GM23338 (cell line): ENCODE measurements around the gene RFC2. TPM values are rescaled to one million over a fixed set of nuclear protein-coding genes. Genes with fewer than 3 reads are reported as not detected.

Source experiments
- ATAC-seq: fragments of 200-7000 bp; cut with Tn5 transposase; 3 replicates; pipeline ENCODE4 v1.9.1; 2020
- DNase-seq: peaks from one replicate; pipeline ENCODE4 v3.0.0-alpha.2; 2015; ENCODE audit warnings: low spot score
- H2AFZ ChIP-seq: fragments of 200-600 bp; sonication (generic); 2 replicates; pipeline ENCODE4 v1.8.0; 2016; ENCODE audit warnings: antibody characterized with exemption, mild to moderate bottlenecking, moderate library complexity
- H3F3A ChIP-seq: fragments of 200-600 bp; sonication (generic); replicated peaks from 2 replicates; pipeline ENCODE4 v1.8.0; 2017; ENCODE audit warnings: antibody characterized with exemption, mixed run types, low read depth
- H3K27ac ChIP-seq: fragments of 200-600 bp; sonication (generic); 2 replicates; pipeline ENCODE4 v1.6.1; 2016; ENCODE audit warnings: low read depth
- H3K27me3 ChIP-seq: fragments of 200-600 bp; sonication (generic); 2 replicates; pipeline ENCODE4 v1.8.0; 2016; ENCODE audit warnings: mild to moderate bottlenecking, mixed run types, moderate library complexity; ENCODE audit not compliant: insufficient read depth
- H3K36me3 ChIP-seq: fragments of 200-600 bp; sonication (generic); 2 replicates; pipeline ENCODE4 v1.8.0; 2016; ENCODE audit warnings: mild to moderate bottlenecking; ENCODE audit not compliant: insufficient read depth
- H3K4me1 ChIP-seq: fragments of 200-600 bp; sonication (generic); 2 replicates; pipeline ENCODE4 v1.8.0; 2016; ENCODE audit warnings: mild to moderate bottlenecking, moderate library complexity; ENCODE audit not compliant: insufficient read depth
- H3K4me2 ChIP-seq: fragments of 200-600 bp; sonication (generic); 2 replicates; pipeline ENCODE4 v1.7.1; 2017; ENCODE audit warnings: mixed run types
- H3K4me3 ChIP-seq: fragments of 200-600 bp; sonication (generic); 2 replicates; pipeline ENCODE4 v1.6.1; 2016; ENCODE audit warnings: mixed run types
- H3K79me2 ChIP-seq: fragments of 200-600 bp; sonication (generic); replicated peaks from 2 replicates; pipeline ENCODE4 v1.8.0; 2017; ENCODE audit warnings: mild to moderate bottlenecking; ENCODE audit not compliant: insufficient read depth
- H3K9me2 ChIP-seq: fragments of 200-600 bp; sonication (generic); 2 replicates; pipeline ENCODE4 v1.8.0; 2017; ENCODE audit not compliant: insufficient read depth
- H4K20me1 ChIP-seq: fragments of 200-600 bp; sonication (generic); replicated peaks from 2 replicates; pipeline ENCODE4 v1.8.0; 2017; ENCODE audit warnings: mild to moderate bottlenecking; ENCODE audit not compliant: insufficient read depth
- H3K27ac Mint-ChIP-seq: 2 replicates; pipeline ENCODE4 v1.8.0; 2020; ENCODE audit warnings: inconsistent platforms, mild to moderate bottlenecking, moderate library complexity, mixed read lengths
- H3K27me3 Mint-ChIP-seq: 3 replicates; pipeline ENCODE4 v1.8.0; 2022; ENCODE audit warnings: low read depth, mild to moderate bottlenecking, moderate library complexity, mixed read lengths, inconsistent platforms; ENCODE audit not compliant: insufficient read depth, poor library complexity
- H3K36me3 Mint-ChIP-seq: 3 replicates; pipeline ENCODE4 v1.8.0; 2021; ENCODE audit warnings: low read depth, mild to moderate bottlenecking, inconsistent platforms, moderate library complexity, mixed read lengths
- H3K4me1 Mint-ChIP-seq: 3 replicates; pipeline ENCODE4 v1.8.0; 2020; ENCODE audit warnings: mild to moderate bottlenecking, inconsistent platforms, mixed read lengths
- H3K4me3 Mint-ChIP-seq: 3 replicates; pipeline ENCODE4 v1.8.0; 2021; ENCODE audit warnings: moderate library complexity, mild to moderate bottlenecking, inconsistent platforms, mixed read lengths
- H3K9me3 Mint-ChIP-seq: 3 replicates; pipeline ENCODE4 v1.8.0; 2020; ENCODE audit warnings: moderate library complexity, mild to moderate bottlenecking, inconsistent platforms, mixed read lengths
- CREB1 ChIP-seq: fragments of 250-450 bp; sonication (Bioruptor Pico); IDR thresholded peaks from 2 replicates; pipeline ENCODE4 v1.5.0; 2020; ENCODE audit warnings: low read depth, mild to moderate bottlenecking, moderate library complexity
- CTCF ChIP-seq, 2 experiments: fragments of 200-600 bp in 1 of 2; sonication (generic) in 1 of 2; conservative IDR thresholded peaks; 2 replicates each; pipeline versions ENCODE4 v1.5.1 to v1.6.1; 2016 to 2017; ENCODE audit warnings: antibody characterized with exemption in 2 of 2, low read depth in 2 of 2, mild to moderate bottlenecking in 2 of 2, moderate library complexity in 1 of 2
- ETS1 ChIP-seq: IDR thresholded peaks from 2 replicates; pipeline ENCODE4 v1.6.1; 2016; ENCODE audit warnings: antibody characterized with exemption
- EZH2phosphoT487 ChIP-seq: fragments of 200-600 bp; sonication (generic); IDR thresholded peaks from one replicate; pipeline ENCODE4 v1.8.1; 2018; ENCODE audit warnings: antibody characterized with exemption; ENCODE audit not compliant: unreplicated experiment
- JUNB ChIP-seq: IDR thresholded peaks from one replicate; pipeline ENCODE4 v1.6.1; 2016; ENCODE audit warnings: antibody characterized with exemption; ENCODE audit not compliant: unreplicated experiment
- POLR2AphosphoS5 ChIP-seq: IDR thresholded peaks from 2 replicates; pipeline ENCODE4 v1.6.1; 2016; ENCODE audit warnings: antibody characterized with exemption, low read depth
- REST ChIP-seq: IDR thresholded peaks from one replicate; pipeline ENCODE4 v1.6.1; 2018; ENCODE audit warnings: antibody characterized with exemption; ENCODE audit not compliant: unreplicated experiment
- STAT1 ChIP-seq: IDR thresholded peaks from one replicate; pipeline ENCODE4 v1.6.1; 2016; ENCODE audit warnings: antibody characterized with exemption; ENCODE audit not compliant: unreplicated experiment
- ZNF114 ChIP-seq: fragments of 250-450 bp; sonication (Bioruptor Pico); IDR thresholded peaks from 2 replicates; pipeline ENCODE4 v1.5.0; 2020; ENCODE audit warnings: mild to moderate bottlenecking, moderate library complexity
- ZNF331 ChIP-seq: fragments of 250-450 bp; sonication (Bioruptor Pico); IDR thresholded peaks from 2 replicates; pipeline ENCODE4 v1.5.0; 2020; ENCODE audit warnings: low read depth, mild to moderate bottlenecking, moderate library complexity
- ZNF462 ChIP-seq: fragments of 250-450 bp; sonication (Bioruptor Pico); IDR thresholded peaks from 2 replicates; pipeline ENCODE4 v1.5.0; 2020; ENCODE audit warnings: mild to moderate bottlenecking, moderate library complexity
- polyA plus RNA-seq: library from polyadenylated mRNA; unstranded; fragments of >200 nt; fragmentation: Nextera tagmentation; extraction: Ambion mirVana; gene quantifications from 2 replicates; pipeline ENCODE4 v1.2.1, GENCODE V29; 2016
- total RNA-seq: library from RNA; depleted of rRNA; stranded (reverse); fragments of >200 nt; shearing (Covaris generic); gene quantifications from 2 replicates; pipeline ENCODE4 v1.2.3, GENCODE V29; 2014

RFC2 gene
- total and polyA plus RNA-seq, 2 experiments from 2014 or later: 56.4 to 75.2 TPM

- peaks cover 14% of the 10 kb centered on the region for H3K27me3 Mint-ChIP-seq
- ATAC-seq (peak; percentile 9; the same call in 2 of the 3 replicates), DNase-seq (no peak)
- no peak overlapping the region for H3K4me3 Mint-ChIP-seq
- peaks cover 2% of the 10 kb centered on the region; the same call in 2 of the 3 replicates for H3K4me1 Mint-ChIP-seq
- H3K4me3 ChIP-seq: no peak overlapping the region
- H3K36me3 ChIP-seq: no peaks in the 10 kb centered on the region
- no peaks in the 10 kb centered on the region for H3K9me2 ChIP-seq
- no peaks in the 10 kb centered on the region; the same call in 1 of the 3 replicates for H3K36me3 Mint-ChIP-seq
- no peak overlapping the region for H3K4me2 ChIP-seq
- no peak for TF ChIP-seq ZNF331 (CRISPR knock-in tag)
- no peak for TF ChIP-seq REST
- no peak for TF ChIP-seq CTCF (conservative IDR thresholded peaks at IDR 0.05; ENCODE audit: low read depth in 2 of 2)
- no peak for TF ChIP-seq STAT1
- no peak for TF ChIP-seq ETS1
- TF ChIP-seq CREB1: no peak
- no peak for TF ChIP-seq ZNF462 (CRISPR knock-in tag)
- no peak for TF ChIP-seq JUNB
- no peak for TF ChIP-seq EZH2phosphoT487
- no peak for TF ChIP-seq POLR2AphosphoS5
- no peak for TF ChIP-seq ZNF114 (CRISPR knock-in tag)
- H3K27ac ChIP-seq: no peak overlapping the region
- 0 out of 2 replicates have a peak, but pooled peaks cover 4% of the 10 kb centered on the region for H3F3A ChIP-seq
- H4K20me1 ChIP-seq: no peaks in the 10 kb centered on the region
- no peak overlapping the region for H3K27ac Mint-ChIP-seq
- no peaks in the 10 kb centered on the region for H3K4me1 ChIP-seq
- H2AFZ ChIP-seq: no peak overlapping the region
- no peaks in the 10 kb centered on the region for H3K79me2 ChIP-seq
- H3K9me3 Mint-ChIP-seq: no peaks in the 10 kb centered on the region
- no peaks in the 10 kb centered on the region for H3K27me3 ChIP-seq
Measured at GRCh38 chr7:74219416-74219815, 34.8 kb downstream of the RFC2 start.
